GM18505 (cell line): ENCODE data around the gene INIP.
"Not testable (repeated sequence)": the region's sequence is repeated elsewhere in the genome, so short reads cannot be mapped to it uniquely, and the experiment has no call there.

Experiments used
- ATAC-seq: cut with Tn5 transposase; IDR thresholded peaks from one replicate; pipeline ENCODE4 v1.9.1; 2021; ENCODE audit not compliant: unreplicated experiment
- POLR2A ChIP-seq: IDR thresholded peaks from 4 replicates; pipeline ENCODE4 v1.6.1; 2011; ENCODE audit warnings: borderline replicate concordance; ENCODE audit not compliant: insufficient read depth, insufficient read length; ENCODE audit errors: extremely low read depth

Gene INIP

GRCh38 chr9:112719241-112719691, 1.3 kb upstream of the INIP start:
- ATAC-seq: no peak
- TF ChIP-seq POLR2A: no peak

DNA sequence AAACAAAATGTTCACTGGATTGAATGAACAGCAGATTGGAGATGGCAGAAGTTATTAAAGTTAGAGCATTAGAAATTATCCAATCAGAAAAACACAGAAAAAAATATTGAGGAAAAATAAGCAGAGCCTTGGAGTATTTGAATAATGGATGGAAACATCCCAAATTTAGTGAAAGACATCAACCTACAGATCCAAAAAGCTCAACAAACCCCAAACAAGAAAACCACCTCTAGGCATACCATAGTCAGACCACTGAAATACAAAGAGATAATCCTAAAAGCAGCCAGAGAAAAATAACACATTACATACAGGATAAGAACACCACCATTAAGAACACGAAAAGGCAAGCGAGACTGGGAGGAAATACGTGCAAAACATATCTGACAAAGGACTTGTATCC, 5.2 kb downstream of the INIP start:
- TF ChIP-seq POLR2A: no peak
- no peak for ATAC-seq

GRCh38 chr9:112711050-112711689, 6.7 kb downstream of the INIP start:
- no peak for TF ChIP-seq POLR2A
- ATAC-seq: no peak

DNA sequence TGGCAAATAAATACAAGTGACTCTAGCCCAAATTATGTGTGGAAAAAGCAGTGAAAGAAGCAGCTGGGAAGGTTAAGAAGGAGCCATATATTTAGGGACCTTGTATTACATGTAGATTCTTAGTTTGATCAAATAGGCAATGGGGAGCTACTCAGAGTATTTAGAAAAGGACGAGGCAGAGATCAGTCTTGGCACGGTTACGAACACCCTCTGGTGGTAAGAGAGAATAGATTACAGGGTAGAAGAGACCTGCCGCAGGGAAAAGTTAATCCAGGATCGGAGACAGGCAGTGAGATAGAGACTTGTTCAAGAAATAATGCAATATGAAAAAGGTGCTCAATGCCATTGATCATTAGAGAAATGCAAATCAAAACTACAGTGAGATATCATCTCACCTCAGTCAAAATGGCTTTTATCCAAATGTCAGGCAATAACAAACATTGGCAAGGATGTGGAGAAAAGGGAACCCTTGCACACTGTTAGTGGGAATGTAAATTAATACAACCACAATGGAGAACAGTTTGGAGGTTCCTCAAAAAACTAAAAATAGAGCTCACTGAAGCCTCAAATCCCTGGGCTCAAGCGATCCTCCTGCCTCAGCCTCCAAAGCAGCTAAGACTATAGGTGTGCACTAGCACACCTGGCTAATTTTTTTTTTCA, 12.0 kb downstream of the INIP start:
- no peak for TF ChIP-seq POLR2A
- ATAC-seq: no peak

GRCh38 chr9:112703304-112703703, 14.6 kb downstream of the INIP start:
- ATAC-seq: no peak

GRCh38 chr9:112700085-112700484, 17.8 kb downstream of the INIP start:
- no peak for ATAC-seq
- TF ChIP-seq POLR2A: no peak

More at GRCh38 chr9:112703304-112703703, 14.6 kb downstream of the INIP start:
- no peak for TF ChIP-seq POLR2A

GRCh38 chr9:112699230-112699629, 18.7 kb downstream of the INIP start:
- TF ChIP-seq POLR2A: no peak

DNA sequence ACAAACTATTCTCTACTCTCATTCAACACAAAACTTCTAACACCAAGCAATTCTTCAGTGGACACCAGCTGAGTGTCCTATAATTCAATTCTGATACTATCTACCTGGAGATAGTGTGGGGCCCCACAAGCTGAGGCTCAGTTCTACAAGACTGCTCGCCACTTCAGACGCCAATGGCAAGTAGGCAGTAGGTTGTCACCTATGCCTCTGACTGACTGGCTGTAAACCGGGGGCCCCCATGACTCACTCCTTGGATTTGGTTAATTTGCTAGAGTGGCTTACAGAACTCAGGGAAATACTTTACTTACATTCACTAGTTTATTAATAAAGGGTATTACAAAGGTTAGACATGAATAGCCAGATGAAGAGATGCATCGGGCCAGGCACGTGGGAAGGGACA, 21.5 kb downstream of the INIP start:
- TF ChIP-seq POLR2A: no peak
- ATAC-seq: no peak

More at GRCh38 chr9:112699230-112699629, 18.7 kb downstream of the INIP start:
- peak; percentile 84 for ATAC-seq

- TF ChIP-seq POLR2A: no peak
- ATAC-seq: no peak
These were observed 23.0 kb downstream of the INIP start for GRCh38 chr9:112694706-112695555.

DNA sequence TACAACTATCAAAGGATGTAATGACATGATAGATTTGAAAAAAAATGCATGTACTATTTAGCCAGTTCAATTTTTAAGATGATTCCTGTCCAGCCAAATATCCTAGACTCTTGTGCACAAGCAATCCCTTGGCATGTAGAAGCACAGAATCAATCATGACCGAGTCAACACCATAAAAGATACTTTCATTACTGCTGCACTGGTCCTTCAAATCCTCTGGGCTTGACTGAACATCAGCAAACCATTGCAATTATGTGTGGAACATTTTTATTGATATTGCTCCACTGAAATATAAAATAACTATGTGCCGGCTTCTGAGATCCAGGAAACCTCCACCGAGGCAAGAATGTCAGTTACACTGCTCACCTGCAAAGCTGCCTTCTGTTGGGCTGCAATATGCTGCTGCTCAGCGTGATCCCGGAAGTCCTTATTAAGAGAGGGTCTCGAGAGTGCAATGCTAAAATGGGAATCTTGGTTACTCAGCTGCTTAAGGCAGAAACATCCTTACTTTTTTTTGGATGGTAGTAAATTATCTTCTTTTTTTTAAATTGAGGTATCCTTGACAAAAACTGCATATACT, 28.7 kb downstream of the INIP start:
- ATAC-seq: no peak

GRCh38 chr9:112680731-112681402, 37.0 kb downstream of the INIP start:
- TF ChIP-seq POLR2A: no peak
- ATAC-seq: no peak

More for the DNA sequence above, 28.7 kb downstream of the INIP start:
- no peak for TF ChIP-seq POLR2A

DNA sequence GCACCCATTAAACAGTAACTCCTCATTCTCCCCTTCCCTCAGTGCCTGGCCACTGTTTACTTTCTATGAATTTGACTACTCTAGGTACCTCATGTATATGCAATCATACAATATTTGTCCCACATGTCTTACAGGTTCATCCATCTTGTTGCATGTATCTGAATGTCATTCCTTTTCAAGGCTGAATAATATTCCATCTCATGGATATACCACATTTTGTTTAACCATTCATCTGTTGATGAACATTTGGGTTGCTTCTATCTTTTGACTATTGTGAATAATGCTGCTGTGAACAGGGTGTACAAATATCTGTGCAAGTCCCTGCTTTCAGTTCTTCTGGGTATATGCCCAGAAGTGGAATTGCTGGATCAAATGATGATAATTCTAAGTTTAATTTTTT, 40.9 kb downstream of the INIP start:
- ATAC-seq: no peak
- no peak for TF ChIP-seq POLR2A

DNA sequence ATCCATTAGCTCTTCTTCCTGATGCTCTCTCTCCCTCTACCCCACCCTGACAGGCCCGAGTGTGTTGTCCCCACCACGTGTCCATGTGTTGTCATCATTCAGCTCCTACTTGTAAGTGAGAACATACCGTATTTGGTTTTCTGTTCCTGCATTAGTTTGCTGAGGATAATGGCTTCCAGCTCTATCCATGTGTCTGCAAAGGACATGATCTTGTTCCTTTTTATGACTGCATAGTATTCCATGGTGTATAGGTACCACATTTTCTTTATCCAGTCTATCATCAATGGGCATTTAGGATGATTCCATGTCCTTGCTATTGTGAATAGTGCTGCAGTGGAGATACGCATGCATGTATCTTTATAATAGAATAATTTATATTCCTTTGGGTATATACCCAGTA, 44.7 kb downstream of the INIP start:
- not testable (repeated sequence) for ATAC-seq
